ENCODE measurements around the gene CD28.
A peak's percentile ranks its signal among the peaks of the same experiment; 100 is the strongest.

The CD28 gene

DNA sequence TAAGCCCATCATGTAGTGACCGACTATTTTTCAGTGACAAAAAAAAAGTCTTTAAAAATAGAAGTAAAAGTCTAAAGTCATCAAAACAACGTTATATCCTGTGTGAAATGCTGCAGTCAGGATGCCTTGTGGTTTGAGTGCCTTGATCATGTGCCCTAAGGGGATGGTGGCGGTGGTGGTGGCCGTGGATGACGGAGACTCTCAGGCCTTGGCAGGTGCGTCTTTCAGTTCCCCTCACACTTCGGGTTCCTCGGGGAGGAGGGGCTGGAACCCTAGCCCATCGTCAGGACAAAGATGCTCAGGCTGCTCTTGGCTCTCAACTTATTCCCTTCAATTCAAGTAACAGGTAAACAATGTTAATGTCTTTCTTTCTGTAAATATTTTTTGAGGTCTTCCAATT, at the start of gene CD28:
TSS of gene CD28 (plus strand) at position 237 of the 400 bp plus-strand sequence. CDS start at position 295, 58 bp downstream.
- DNase-seq (ENCODE audit: low read depth) = peak; percentile 70

DNA sequence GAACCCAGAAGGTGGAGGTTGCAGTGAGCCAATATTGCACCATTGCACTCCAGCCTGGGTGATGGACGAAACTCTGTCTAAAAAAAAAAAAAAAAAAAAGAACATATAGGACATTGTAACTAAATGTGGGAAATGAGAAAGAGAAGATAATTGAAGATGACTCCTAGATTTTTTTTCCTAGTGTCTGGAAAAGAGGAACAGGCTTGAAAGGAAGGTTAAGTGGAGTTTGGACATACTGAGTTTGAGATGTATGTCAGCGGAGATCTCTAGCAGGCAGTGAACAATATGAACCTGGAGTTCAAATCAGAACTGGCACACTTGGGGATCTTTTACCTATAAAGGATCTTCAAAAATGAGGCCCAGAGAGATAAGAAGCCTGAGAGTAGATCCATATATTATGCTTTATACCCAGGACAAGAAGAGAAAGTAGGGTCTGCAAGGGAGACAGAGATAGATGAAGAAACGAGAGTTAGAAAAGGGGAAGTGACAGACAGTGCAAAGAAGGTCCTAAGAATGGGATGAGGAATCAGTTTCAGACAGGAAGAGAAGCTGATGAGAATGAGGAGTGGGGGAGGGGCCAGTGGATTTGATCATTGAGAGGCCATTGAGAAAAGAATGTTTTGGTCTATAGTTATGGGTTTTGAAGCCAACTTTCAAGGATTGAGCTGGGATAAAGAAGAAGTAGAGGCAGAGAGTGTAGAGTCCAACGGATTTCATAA, 46.9 kb upstream of the CD28 start:
- no peak for DNase-seq (ENCODE audit: low read depth)

DNA sequence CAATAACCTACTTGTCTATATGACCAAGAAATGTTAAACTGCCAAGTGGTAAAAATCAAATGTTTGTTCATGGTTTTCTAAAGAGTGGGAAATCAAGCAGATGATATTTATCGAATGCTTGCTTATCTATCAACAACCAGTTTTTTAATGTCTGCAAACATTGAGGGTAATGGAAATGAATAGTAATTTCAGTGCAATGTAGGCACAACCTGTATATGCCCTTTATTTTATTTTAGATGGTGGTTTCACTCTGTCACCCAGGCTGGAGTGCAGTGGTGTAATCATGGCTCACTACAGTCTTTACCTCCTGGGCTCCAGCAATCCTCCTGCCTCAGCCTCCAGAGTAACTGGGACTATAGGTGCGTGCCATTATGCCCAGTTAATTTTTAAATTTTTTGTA, 46.0 kb upstream of the CD28 start:
- no peak for DNase-seq (ENCODE audit: low read depth)

DNA sequence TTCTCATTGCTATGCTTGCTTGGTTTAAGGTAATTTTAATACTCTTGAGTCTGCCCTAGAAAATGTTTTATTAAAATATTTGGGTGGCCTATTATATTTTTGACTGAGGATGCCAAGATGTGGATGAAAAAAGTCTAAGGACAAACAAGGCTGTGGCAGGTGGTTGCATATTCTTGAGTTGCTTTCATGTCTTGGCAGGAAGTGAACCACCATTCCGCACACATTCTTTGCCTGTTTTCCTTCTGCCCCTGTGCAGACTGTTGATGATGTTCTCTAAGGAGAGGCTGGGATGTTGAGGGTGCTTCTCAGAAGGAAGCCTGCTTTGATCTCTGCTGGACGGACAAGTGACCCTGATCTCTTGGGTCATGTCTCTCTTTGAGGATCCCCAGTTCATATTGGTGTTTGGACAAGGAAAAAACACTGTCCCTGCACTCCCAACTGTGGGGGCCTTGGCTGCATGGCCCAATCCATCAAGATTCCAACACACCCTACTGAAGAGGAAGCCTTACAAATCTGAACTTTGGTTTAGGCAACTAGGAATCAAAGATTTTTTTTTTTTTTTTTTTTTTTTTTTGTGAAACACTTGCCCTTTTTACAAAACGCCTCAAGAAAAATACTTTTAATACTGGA, 45.0 kb upstream of the CD28 start:
- no peak for DNase-seq (ENCODE audit: low read depth)

DNA sequence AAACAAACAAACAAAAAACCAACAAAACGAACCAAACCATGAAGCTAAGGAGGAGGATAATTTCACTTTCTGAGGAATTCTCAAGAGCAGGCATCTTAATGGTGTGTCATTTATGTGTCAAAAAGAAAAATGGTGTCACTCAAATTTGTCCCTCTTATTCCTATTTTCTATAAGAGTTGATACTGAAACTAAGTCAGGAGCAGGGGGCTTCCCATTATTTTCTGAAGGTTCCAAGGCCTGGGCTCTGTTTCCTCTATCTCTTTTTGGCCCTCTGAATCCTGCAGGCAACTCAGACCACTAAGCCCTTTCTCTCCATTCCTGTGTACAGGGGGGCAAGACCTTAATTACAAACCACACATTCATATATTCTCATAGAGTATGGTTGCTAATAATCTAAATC, 44.0 kb upstream of the CD28 start:
- DNase-seq (ENCODE audit: low read depth) = no peak

DNA sequence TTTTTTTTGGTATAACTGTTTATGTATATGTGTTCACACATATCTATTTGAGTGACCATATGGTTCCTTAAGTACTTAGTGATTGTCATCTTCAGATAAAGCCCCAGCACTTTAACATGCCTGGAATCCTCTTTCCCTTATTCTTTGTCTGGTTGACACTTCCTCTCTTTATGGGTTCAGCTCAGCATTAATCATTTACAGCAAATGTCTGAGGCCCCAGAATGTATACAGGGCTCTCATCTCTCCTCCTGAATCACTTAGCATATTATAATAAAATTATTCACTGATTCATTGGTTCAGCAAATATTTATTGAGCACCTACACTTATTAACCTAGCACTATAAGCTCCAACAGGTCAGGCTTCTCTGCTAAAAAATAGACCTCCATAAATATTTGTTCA, 43.5 kb upstream of the CD28 start:
- no peak for DNase-seq (ENCODE audit: low read depth)

DNA sequence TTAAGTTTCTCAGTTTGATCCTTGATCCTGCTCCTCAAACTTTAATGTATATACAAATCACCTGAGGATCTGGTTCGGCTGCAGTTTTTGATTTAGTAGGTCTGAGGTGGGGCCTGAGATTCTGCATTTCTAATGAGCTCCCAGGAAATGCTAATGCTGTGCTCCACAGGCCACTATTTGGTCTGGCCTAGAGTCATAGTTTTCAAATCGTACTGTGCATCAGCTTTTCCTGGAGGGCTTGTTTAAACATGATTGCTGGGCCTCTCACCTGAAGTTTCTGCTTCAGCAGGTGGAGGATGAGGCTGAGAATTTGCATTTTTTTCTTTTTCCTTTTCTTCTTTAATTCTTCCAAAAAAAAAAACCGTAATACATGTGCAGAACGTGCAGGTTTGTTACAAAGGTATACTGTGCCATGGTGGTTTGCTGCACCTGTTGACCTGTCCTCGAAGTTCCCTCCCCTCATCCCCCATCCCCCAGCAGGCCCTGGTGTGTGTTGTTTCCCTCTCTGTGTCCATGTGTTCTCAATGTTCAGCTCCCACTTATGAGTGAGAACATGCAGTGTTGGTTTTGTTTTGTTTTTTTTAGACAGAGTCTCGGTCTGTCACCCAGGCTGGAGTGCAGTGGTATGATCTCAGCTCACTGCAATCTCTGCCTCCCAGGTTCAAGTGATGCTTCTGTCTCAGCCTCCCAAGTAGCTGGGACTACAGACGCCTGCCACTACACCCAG, 42.2 kb upstream of the CD28 start:
- DNase-seq (ENCODE audit: low read depth) = no peak

DNA sequence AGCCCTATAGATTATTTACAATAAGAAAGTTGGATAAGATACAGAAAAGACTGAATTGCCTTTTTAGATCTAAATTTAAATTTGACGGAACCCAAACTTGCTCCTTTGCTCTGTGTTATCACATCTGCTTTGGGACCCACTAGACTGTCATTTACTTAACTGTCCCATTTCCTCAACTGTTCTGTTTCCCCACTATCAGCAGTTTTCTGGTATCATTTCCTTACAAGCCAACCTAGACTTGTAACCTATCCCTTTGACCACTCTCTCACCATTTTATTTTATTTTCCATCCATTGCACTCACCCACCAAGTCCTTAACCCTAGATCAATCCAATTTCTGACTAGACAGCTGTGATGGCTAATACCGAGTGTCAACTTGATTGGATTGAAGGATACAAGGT, 38.6 kb upstream of the CD28 start:
- DNase-seq (ENCODE audit: low read depth) = no peak

DNA sequence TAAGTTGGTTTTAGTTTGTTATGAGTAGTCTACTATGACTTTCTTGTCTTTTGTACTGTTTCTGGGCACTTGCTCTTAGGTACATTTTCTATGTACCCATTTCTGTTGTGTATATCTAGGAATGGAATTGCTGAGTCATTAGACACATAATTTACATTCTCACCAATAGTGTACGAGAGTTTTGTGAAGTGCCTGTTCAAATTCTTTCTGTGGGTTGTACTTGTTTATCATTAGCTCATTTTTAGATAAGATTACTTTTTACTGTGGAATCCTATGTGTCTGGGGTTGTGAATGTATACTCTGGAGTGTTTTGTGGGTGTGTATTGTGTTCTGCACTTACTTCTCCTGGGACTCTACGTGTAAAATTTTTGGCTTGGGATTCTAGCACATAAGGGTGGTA, 36.6 kb upstream of the CD28 start:
- DNase-seq (ENCODE audit: low read depth) = no peak

DNA sequence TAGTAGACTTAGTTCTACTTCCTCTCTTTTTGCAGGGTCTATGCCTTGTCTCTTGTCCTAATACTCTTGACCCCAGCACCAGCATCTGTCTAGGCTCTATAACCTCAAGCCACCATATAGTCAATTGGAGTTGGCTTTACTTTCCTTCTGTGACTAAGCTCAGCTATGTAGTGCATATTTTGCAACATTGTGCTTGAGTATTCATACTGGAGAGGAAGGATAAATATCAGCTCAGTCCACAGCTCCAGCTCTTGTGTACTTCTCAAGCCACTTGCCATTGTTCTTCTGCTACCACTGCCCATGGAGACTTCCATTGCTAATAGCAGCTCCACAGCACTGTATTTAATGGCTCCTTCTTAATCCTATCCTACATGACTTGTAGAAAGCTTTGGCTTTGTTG, 35.5 kb upstream of the CD28 start:
- no peak for DNase-seq (ENCODE audit: low read depth)

DNA sequence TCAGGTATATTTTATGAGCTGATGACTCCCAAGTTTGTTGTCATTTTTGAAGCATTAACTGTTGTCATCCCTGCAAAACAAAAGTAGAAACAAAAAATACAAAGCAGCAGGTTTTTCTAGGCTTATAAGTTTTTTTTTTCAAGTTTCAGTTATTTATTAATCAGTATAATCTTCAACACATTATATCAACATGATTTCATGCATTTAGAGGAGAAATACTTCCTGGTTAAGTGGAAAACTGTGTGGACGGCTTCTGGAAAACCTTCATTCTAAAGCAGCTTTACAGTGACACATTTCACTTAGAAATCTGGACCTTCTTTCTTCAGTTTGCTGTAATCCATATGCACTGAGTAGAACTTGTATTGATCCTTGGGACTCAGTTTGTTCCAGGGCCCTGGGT, 34.6 kb upstream of the CD28 start:
- DNase-seq (ENCODE audit: low read depth) = no peak

DNA sequence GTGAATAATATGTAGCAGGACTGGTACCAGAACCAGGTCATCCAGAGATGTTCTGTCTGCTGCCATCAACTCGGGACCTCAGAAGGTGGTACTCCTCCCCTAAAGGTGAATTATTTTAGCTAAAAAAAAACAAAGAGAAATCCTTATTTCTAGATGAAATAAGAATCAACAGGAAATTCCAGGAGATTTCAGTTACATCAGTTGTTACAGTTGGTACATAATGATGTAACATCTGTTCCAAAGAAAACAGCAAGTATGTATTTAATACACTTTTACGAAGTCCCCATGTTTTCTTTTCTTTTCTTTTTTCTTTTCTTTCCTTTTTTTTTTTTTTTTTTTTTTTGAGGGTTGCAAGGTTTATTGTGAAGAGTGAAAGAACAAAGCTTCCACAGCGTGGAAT, 33.6 kb upstream of the CD28 start:
- DNase-seq (ENCODE audit: low read depth) = no peak

DNA sequence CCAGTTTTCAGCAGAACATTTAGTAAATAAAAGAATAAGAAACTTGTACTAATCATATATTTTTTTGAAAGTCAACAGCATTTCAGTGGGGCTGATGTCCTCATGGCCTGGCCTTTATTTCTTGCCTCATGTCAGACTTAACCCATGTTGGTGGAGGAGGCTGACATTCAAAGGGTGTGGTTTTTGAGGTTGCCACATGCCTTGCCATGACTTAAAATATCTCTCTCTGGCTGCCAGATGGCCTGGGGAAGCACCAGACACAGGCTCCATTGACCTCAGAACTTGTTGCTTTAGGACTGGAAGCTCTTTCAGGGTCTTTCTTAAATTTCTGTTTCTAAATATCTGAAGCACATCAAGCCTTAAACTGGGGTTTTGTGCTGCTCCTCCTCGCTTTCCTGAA, 32.5 kb upstream of the CD28 start:
- no peak for DNase-seq (ENCODE audit: low read depth)

DNA sequence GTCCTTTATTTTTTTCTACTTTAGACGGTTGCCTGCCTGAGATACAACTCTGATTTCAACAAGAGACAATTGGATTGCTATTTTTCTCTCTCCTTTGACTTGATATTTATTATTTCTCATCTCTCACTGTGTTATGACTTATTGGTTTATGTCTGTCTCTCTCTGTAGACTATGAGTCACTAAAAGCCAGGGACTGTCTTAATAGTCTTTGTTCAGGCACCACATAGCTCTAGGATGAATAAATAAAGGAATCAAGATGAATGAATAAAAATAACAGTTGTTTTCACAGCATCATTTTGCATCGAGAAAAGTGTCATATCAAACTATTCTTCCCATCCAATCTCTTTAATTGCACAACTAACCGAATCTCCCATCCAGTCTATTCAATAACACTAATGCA, 31.4 kb upstream of the CD28 start:
- no peak for DNase-seq (ENCODE audit: low read depth)

DNA sequence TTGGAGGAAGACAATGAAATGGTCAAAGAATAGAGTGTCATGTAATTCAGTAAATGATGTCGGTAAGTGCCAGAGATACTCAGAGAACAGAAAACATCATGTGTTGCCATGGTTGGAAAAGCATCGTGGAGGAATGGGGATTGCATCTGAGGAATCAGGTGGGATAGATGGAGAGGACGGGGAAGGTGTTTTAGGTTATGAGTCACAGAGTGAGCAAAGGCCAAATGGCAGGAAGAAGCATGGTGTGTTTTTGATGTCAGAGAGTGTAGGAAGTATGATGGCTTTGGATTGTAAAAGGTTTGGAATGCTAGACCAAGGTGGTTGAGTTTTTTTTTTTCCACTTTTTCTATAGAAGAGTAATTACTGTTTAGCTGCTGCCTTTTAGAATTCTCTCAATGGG, 27.5 kb upstream of the CD28 start:
- DNase-seq (ENCODE audit: low read depth) = no peak

DNA sequence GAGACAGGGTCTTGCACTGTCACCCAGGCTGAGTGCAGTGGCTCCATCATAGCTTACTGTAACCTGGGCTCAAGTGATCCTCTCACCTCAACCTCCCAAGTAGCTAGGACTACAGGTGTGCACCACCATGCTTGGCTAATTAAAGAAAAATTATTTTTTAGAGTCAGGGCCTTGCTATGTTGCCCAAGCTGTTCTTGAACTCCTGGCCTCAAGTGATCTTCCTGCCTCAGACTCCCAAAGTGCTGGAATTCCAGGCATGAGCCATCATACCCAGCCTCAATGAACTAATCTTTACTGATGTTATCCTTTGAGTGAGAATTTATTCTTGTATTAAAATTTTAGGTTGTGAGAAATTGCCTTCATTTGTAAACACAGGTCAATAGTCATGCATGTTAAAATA, 27.0 kb upstream of the CD28 start:
- DNase-seq (ENCODE audit: low read depth) = no peak

DNA sequence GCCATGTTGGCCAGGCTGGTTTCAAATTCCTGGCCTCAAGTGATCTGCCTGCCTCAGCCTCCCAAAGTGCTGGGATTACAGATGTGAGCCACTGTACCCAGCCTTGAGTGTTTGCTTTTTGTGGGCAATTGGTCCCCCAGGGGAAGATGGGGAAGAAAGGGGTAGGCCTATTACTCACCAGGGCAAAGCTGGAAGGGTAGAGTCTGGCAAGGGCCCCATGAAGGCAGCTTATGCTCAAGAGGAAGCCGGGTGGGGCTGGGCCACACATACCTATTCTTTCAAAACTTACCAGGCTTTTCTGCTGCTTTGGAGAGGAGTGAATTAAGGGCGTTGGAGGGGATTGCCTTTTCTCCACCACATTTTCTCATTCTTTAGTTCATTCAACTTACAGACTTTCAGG, 24.5 kb upstream of the CD28 start:
- DNase-seq (ENCODE audit: low read depth) = no peak

DNA sequence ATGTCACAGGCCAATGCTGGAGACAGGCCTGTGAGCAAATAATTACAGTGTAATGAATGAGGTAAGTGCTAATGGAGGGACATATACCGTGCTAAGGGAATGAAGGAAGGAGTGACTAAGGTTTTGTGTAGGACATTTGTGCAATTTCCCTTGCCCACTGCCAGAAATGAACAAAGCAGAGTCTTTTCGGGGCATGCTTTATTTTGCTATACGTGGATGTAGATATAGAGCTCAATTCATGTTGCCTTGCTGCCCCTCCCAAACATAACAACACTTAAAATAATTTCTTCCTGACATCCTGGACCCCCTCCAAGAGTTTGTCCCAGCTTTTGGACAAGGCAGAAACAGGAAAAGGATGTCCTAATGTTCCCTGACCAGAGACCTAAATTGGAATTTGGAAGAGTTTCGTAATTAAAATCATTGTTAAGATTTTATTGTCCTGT, 23.7 kb upstream of the CD28 start:
- no peak for DNase-seq (ENCODE audit: low read depth)

DNA sequence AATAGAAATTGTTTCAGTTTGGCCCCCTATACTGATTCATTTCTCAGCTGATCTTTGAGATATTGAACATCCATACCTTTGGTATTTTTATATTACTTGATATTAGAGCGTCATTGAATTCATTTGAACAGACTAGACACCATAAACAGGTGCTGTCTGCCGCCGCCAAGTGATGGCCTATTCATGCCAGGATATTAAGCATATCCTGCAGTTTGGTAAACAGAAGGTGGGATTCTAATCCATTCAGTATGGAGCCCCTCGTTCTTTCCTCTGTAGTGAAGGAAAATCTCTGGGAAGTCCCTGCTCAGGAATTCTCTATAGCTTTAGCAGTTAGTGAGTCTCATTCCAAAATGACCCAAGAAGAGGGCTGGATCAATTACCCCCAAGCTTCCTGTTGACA, 23.0 kb upstream of the CD28 start:
- no peak for DNase-seq (ENCODE audit: low read depth)

DNA sequence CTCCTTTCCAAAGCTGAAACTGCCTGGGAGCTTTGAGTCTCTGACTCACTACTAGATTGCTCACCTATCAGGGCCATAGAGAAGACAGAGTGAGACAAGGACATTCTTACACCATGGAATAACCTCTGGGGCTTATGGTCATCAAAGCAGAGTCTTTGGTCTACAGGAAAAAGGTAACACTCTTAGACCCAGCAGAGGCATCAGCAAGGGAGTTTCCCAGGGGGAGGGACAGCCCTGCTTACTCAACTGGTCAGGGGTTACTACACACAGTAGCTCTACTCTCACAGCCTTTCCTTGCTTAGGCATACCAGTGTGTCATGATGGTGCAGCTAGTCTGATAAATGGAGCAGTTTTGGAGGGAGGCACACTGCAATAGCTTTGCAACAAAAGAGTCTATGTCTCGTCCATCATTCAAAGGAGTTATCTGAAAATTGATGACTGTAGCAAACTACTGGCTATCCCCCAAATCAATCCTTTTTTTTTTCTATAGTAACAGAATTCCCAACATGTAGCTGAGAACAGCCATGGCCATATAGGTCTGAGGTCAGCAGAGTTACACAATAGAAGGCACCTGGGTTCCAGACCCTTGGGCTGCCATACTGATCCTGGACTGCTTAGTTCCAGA, 22.4 kb upstream of the CD28 start:
- no peak for DNase-seq (ENCODE audit: low read depth)

DNA sequence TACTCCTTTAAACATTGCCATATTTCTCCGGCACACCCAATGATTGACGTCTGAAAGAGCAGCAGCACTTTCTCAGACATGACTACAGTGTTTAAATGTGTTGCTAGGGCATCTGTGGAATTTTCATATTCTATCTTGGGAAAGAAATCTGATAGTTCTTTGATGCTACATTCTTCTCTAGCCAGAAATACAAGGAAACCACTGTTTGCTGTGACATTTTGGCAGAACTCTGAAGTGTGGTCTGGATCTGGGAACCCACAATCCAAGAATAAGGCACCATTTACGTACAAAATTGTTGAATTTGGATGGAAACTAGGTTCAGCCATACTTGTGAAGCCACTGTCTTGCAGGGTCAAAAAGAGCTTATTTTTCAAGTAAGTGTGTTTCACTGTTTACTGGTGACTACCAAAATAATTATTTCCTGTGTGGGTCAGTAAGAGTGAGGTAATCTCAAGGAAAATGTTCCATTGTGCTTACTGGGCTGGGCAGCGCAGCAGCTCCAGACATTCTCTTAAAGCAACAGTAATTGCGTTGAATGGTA, 21.3 kb upstream of the CD28 start:
- no peak for DNase-seq (ENCODE audit: low read depth)

DNA sequence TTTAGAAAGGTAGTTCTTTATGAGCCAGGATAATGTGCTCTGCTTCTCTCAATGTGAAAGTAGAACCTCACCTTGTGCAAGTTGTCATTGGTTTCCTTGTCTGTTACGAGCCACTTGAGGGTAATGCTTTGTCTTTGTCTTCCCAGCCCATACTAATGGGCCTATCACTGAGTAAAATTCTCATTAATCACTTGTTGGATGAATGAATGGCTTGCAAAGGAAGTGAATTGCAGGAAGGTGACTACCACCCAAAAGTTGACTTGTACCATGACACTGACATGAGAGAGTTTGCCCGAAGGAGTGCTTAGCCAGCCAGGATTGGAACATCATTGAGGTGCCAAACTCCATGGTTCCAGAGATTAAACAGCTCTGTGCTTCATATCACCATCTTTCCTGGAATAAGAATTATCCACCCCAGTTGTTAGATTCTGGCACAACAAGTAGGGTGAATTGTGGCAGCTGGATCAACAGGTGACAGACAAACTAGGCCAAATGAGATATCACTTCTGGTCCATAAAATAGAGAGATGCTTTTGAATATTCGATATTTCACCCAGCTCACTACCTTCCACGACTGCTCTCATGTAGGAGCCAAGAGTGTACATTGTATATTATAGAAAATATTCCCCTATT, 20.5 kb upstream of the CD28 start:
- DNase-seq (ENCODE audit: low read depth) = no peak
